HEK293 (cell line): ENCODE results near the gene FKBP8.

Experiments used
- CTCF ChIA-PET: fragments of 350-600 bp; formaldehyde crosslinking; extraction: SDS; loops from one replicate; lab custom pipeline; 2021; ENCODE audit warnings: antibody characterized with exemption; lab: Yijun Ruan, JAX
- POLR2A ChIA-PET: fragments of 300-600 bp; formaldehyde crosslinking; extraction: SDS; loops from one replicate; lab custom pipeline; 2020; ENCODE audit warnings: antibody characterized with exemption, inconsistent platforms; lab: Yijun Ruan, JAX
- H3K27ac ChIP-seq: fragments of 200-500 bp; sonication (Bioruptor generic); 2 replicates; pipeline ENCODE4 v1.5.1; 2014; ENCODE audit warnings: low read depth, low read length, control low read depth, inconsistent platforms; ENCODE audit errors: extremely low read depth
- H3K36me3 ChIP-seq, 2 experiments: fragments of 200-500 bp in 1 of 2; sonication (Bioruptor generic) in 1 of 2; 1 replicate in 1 of 2; 2 replicates in 1 of 2; pipeline ENCODE4 v1.5.1; 2014 to 2017; ENCODE audit warnings: inconsistent platforms in 2 of 2, low read length in 2 of 2; ENCODE audit not compliant: control insufficient read depth in 2 of 2, insufficient read depth in 1 of 2
- H3K4me1 ChIP-seq: fragments of 200-500 bp; sonication (Bioruptor generic); 2 replicates; pipeline ENCODE4 v1.5.1; 2014; ENCODE audit warnings: mild to moderate bottlenecking, low read length, inconsistent platforms; ENCODE audit not compliant: control insufficient read depth, insufficient read depth
- H3K4me3 ChIP-seq: 2 replicates; pipeline ENCODE4 v1.5.1; 2011; ENCODE audit warnings: low read depth, mild to moderate bottlenecking, control low read depth, low read length, moderate library complexity
- H3K9me3 ChIP-seq: fragments of 200-500 bp; sonication (Bioruptor generic); 2 replicates; pipeline ENCODE4 v1.5.1; 2014; ENCODE audit warnings: low read depth, low read length, inconsistent platforms; ENCODE audit not compliant: control insufficient read depth, insufficient read depth
- BCL11B ChIP-seq: fragments of 450-650 bp; formaldehyde crosslinking; IDR thresholded peaks from 2 replicates; pipeline ENCODE4 v1.5.1; 2016; ENCODE audit warnings: low read depth, missing biosample characterization, missing genetic modification characterization
- GLIS1 ChIP-seq: fragments of 450-650 bp; formaldehyde crosslinking; IDR thresholded peaks from 2 replicates; pipeline ENCODE4 v1.5.1; 2016; ENCODE audit warnings: missing biosample characterization, missing genetic modification characterization
- HIC1 ChIP-seq: fragments of 450-650 bp; formaldehyde crosslinking; IDR thresholded peaks from 2 replicates; pipeline ENCODE4 v1.5.1; 2016; ENCODE audit warnings: missing biosample characterization, missing genetic modification characterization
- INSM2 ChIP-seq: fragments of 450-650 bp; formaldehyde crosslinking; IDR thresholded peaks from 2 replicates; pipeline ENCODE4 v1.5.1; 2016; ENCODE audit warnings: missing biosample characterization, missing genetic modification characterization
- KLF9 ChIP-seq: fragments of 450-650 bp; formaldehyde crosslinking; IDR thresholded peaks from 2 replicates; pipeline ENCODE4 v1.5.1; 2016; ENCODE audit warnings: missing biosample characterization, missing genetic modification characterization, low read depth
- PBX3 ChIP-seq: sonication (generic); formaldehyde crosslinking; IDR thresholded peaks from 2 replicates; pipeline ENCODE4 v1.8.1; 2022; ENCODE audit warnings: mild to moderate bottlenecking, moderate library complexity, missing genetic modification reagents
- PRDM1 ChIP-seq: fragments of 450-650 bp; formaldehyde crosslinking; IDR thresholded peaks from 2 replicates; pipeline ENCODE4; 2016; ENCODE audit warnings: missing biosample characterization, missing genetic modification characterization
- RBAK ChIP-seq: fragments of 450-650 bp; formaldehyde crosslinking; IDR thresholded peaks from 2 replicates; pipeline ENCODE4 v1.5.1; 2016; ENCODE audit warnings: missing biosample characterization, missing genetic modification characterization
- SP7 ChIP-seq: fragments of 450-650 bp; formaldehyde crosslinking; IDR thresholded peaks from 2 replicates; pipeline ENCODE4 v1.5.1; 2016; ENCODE audit warnings: missing biosample characterization, missing genetic modification characterization
- ZNF121 ChIP-seq: fragments of 450-650 bp; formaldehyde crosslinking; IDR thresholded peaks from 2 replicates; pipeline ENCODE4 v1.5.1; 2016; ENCODE audit warnings: missing biosample characterization, missing genetic modification characterization
- ZNF148 ChIP-seq: fragments of 450-650 bp; formaldehyde crosslinking; IDR thresholded peaks from 2 replicates; pipeline ENCODE4 v1.5.0; 2017; ENCODE audit warnings: missing biosample characterization, missing genetic modification characterization, borderline replicate concordance
- ZNF513 ChIP-seq: fragments of 450-650 bp; IDR thresholded peaks from 2 replicates; pipeline ENCODE4 v1.5.1; 2018; ENCODE audit warnings: missing biosample characterization, missing genetic modification characterization
- ZNF639 ChIP-seq: fragments of 450-650 bp; formaldehyde crosslinking; IDR thresholded peaks from 2 replicates; pipeline ENCODE4 v1.5.1; 2016; ENCODE audit warnings: missing biosample characterization, missing genetic modification characterization
- ZNF768 ChIP-seq: fragments of 450-650 bp; formaldehyde crosslinking; IDR thresholded peaks from 2 replicates; pipeline ENCODE4 v1.5.1; 2018; ENCODE audit warnings: missing biosample characterization, mild to moderate bottlenecking, missing genetic modification characterization
- TF ChIP-seq, protein P1 (sequence below): fragments of 450-650 bp; formaldehyde crosslinking; IDR thresholded peaks from 2 replicates; pipeline ENCODE4 v1.5.1; 2017; ENCODE audit warnings: missing biosample characterization, missing genetic modification characterization

FKBP8 gene

DNA sequence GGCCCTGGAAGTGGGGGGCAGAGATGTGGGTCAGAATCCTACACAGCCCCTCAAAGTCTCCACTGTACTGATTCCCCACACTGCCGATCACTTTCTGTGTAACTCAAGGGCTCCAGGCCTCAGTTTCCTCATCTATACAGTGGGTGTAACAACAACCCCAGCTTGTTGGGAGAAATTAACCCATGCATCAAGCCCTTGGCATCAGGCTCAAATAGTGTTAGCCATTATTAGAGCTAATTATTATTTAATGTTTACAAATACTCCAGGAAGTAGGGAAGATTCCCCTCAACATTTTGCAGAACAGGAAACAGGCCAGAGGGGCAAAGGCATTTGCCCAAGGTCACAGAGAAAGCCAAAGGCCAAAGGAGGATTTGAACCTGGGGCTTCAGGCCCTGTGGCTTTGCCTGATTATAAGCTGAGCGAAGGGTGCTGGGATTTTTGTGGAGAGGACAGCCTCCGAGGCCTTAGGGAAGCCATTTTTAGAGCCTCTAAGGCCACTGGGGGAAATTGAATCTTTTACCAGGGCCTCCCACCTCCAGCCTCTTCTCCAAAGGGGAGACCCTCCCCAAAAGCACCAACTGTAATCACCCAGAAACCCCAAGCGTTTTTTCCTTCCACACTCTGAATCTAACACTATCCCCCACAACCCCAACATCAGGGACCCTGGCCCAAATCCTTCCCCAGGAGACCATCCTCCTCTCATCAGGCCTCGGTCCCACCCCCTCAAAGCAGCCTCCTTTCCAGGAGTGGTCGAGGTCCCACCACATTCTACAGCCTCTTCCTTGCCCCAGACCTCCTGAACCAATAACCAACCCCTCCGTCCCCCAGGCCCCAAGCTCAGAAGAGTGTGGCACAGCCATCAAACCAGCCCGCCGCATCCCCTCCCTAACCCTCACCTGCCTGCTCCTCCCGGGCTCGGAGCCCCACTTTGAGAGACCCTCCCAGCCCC is 1.1 kb downstream of the FKBP8 start (continued):
- TF ChIP-seq INSM2 (tag by site-specific recombination) = 0 out of 2 replicates have a peak, but pooled peaks have one; percentile 13
- TF ChIP-seq, protein P1, sequence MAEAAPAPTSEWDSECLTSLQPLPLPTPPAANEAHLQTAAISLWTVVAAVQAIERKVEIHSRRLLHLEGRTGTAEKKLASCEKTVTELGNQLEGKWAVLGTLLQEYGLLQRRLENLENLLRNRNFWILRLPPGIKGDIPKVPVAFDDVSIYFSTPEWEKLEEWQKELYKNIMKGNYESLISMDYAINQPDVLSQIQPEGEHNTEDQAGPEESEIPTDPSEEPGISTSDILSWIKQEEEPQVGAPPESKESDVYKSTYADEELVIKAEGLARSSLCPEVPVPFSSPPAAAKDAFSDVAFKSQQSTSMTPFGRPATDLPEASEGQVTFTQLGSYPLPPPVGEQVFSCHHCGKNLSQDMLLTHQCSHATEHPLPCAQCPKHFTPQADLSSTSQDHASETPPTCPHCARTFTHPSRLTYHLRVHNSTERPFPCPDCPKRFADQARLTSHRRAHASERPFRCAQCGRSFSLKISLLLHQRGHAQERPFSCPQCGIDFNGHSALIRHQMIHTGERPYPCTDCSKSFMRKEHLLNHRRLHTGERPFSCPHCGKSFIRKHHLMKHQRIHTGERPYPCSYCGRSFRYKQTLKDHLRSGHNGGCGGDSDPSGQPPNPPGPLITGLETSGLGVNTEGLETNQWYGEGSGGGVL (tag by site-specific recombination) = peak; percentile 82; the same call in 1 of the 2 replicates

DNA sequence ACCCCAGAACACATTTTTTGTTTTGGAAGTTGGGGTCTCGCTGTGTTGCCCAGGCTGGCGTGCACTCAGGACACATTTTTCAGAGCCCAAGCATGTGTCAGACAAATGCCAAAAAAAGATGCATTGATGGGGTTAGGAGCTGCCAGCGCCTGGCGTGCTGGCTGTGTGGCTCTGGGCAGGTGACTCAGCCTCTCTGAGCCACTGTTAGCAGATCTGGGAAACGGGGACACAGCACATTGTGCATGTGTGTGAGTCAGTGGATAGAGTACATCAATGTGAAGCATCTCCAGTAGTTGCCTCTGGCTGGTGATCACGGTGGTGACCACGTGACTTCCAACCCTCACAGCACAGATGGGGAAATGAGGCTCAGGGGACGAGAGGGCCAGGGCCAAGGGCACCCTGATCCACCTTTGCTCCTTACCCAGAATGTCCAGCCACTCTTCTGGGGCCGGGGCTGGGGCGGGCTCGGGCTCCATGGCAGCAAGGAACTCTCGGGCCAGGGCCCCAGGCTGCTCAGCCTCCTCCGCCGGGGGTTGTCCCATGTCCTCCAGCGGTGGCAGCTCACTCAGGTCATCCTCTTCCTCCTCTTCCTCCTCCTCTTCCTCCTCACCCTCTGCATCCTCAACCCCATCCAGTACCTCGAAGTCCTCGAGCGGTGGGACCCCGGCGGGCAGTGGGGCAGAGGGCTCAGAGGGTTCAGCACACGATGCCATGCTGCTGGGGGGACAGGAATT is 1.9 kb downstream of the FKBP8 start:
- H3K9me3 ChIP-seq = no peaks in the 10 kb centered on the region
- no peaks in the 10 kb centered on the region for H3K4me1 ChIP-seq
- no peak overlapping the region for H3K27ac ChIP-seq
- ChIA-PET POLR2A (interaction anchor here (1.6 to 1.7 kb wide), 2 partner anchors 16 to 19 kb away, joined by 4 to 10 read pairs; partner anchors contain the start of genes ELL and KXD1), CTCF (interaction anchor here (0.9 to 1.7 kb wide), 2 partner anchors 134 to 326 kb away, joined by 3 read pairs; no protein-coding TSS in a partner anchor)
- no peak overlapping the region for H3K4me3 ChIP-seq
- TF ChIP-seq GLIS1 (tag by site-specific recombination) (no peak), ZNF513 (tag by site-specific recombination) (peak; percentile 92), PBX3 (CRISPR knock-in tag) (no peak), ZNF121 (tag by site-specific recombination) (peak; percentile 91), ZNF639 (tag by site-specific recombination) (no peak), SP7 (tag by site-specific recombination) (no peak), ZNF148 (no peak), PRDM1 (tag by site-specific recombination) (no peak), KLF9 (tag by site-specific recombination) (no peak), ZNF768 (tag by site-specific recombination) (peak; percentile 80; the same call in 1 of the 2 replicates), RBAK (tag by site-specific recombination) (no peak), HIC1 (0 out of 2 replicates have a peak, but pooled peaks have one; percentile 15), BCL11B (tag by site-specific recombination) (no peak)
- peaks cover 17 to 50% of the 10 kb centered on the region in 2 experiments for H3K36me3 ChIP-seq
